ENCODE results near the gene SYDE2. TPM values are rescaled to one million over a fixed set of nuclear protein-coding genes. Genes with fewer than 3 reads are reported as not detected.

The SYDE2 gene
- total RNA-seq, 1 experiment from 2014 or later, result 19.9 TPM

GRCh38 chr1:85203573-85204171 is 2.9 kb upstream of the SYDE2 start:
- POLR2A ChIA-PET, result interaction anchor here (0.6 kb wide), 1 partner anchor 10 kb away, joined by 3 read pairs; no protein-coding TSS in a partner anchor

GRCh38 chr1:85202864-85203255 is 2.0 kb upstream of the SYDE2 start:
- Mint-ChIP-seq H3K9me3 (ENCODE audit: unreplicated experiment) (no peaks in the 10 kb centered on the region), H3K36me3 (ENCODE audit: insufficient read depth, unreplicated experiment) (peaks cover 10% of the 10 kb centered on the region), H3K4me3 (ENCODE audit: unreplicated experiment) (peak overlapping the region; percentile 82), H3K4me1 (ENCODE audit: low read depth, unreplicated experiment) (no peaks in the 10 kb centered on the region), H3K27me3 (ENCODE audit: insufficient read depth, unreplicated experiment) (no peaks in the 10 kb centered on the region), H3K27ac (ENCODE audit: unreplicated experiment) (peak overlapping the region; percentile 91)
- no peak overlapping the region for H3K4me3 ChIP-seq (ENCODE audit: low read depth, low read length)
- peaks cover 15% of the 10 kb centered on the region for H3K4me1 ChIP-seq
- TF ChIP-seq CTCF (IDR thresholded peaks at IDR 0.05; ENCODE audit: insufficient read depth in 1 of 2, low read depth in 1 of 2, low read length in 1 of 2, severe bottlenecking in 1 of 2, unreplicated experiment in 1 of 2), result no peak
- ChIA-PET CTCF (no interaction called here), POLR2A (interaction anchor here (0.6 kb wide), 1 partner anchor 9 kb away, joined by 3 read pairs; no protein-coding TSS in a partner anchor)
- intact Hi-C loops (cut with micrococcal nuclease; ENCODE audit: unreplicated experiment), result loop anchor here (5.0 kb wide), 1 partner anchor 56 kb away; no protein-coding TSS in a partner anchor
- no peak for DNase-seq
- H3K9me3 ChIP-seq, result no peaks in the 10 kb centered on the region
- H3K27me3 ChIP-seq (replicated peaks; ENCODE audit: control insufficient read depth, insufficient read depth, low read length), result no peaks in the 10 kb centered on the region
- BruUV-seq (replicated peaks), result no TSS peak
- H3K36me3 ChIP-seq (ENCODE audit: control insufficient read depth, insufficient read depth, low read length), result no peaks in the 10 kb centered on the region

More at GRCh38 chr1:85203573-85204171, 2.9 kb upstream of the SYDE2 start:
- no peak overlapping the region for H3K4me3 ChIP-seq (ENCODE audit: low read depth, low read length)
- no peak for DNase-seq
- Mint-ChIP-seq H3K27ac (ENCODE audit: unreplicated experiment) (no peak overlapping the region), H3K27me3 (ENCODE audit: insufficient read depth, unreplicated experiment) (no peaks in the 10 kb centered on the region), H3K4me3 (ENCODE audit: unreplicated experiment) (no peak overlapping the region), H3K9me3 (ENCODE audit: unreplicated experiment) (no peaks in the 10 kb centered on the region), H3K36me3 (ENCODE audit: insufficient read depth, unreplicated experiment) (peaks cover 7% of the 10 kb centered on the region), H3K4me1 (ENCODE audit: low read depth, unreplicated experiment) (no peaks in the 10 kb centered on the region)
- CTCF ChIA-PET, result no interaction called here
- TF ChIP-seq CTCF (IDR thresholded peaks at IDR 0.05; ENCODE audit: insufficient read depth in 1 of 2, low read depth in 1 of 2, low read length in 1 of 2, severe bottlenecking in 1 of 2, unreplicated experiment in 1 of 2), result no peak
- H3K9me3 ChIP-seq, result no peaks in the 10 kb centered on the region
- H3K4me1 ChIP-seq, result peaks cover 15% of the 10 kb centered on the region
- H3K36me3 ChIP-seq (ENCODE audit: control insufficient read depth, insufficient read depth, low read length), result no peaks in the 10 kb centered on the region
- intact Hi-C loops (cut with micrococcal nuclease; ENCODE audit: unreplicated experiment), result loop anchor here (5.0 kb wide), 1 partner anchor 56 kb away; no protein-coding TSS in a partner anchor
- BruUV-seq (replicated peaks), result no TSS peak
- no peaks in the 10 kb centered on the region for H3K27me3 ChIP-seq (replicated peaks; ENCODE audit: control insufficient read depth, insufficient read depth, low read length)

GRCh38 chr1:85202092-85202863 is 1.5 kb upstream of the SYDE2 start:
- Histone ChIP-seq H3K4me1 (peaks cover 15% of the 10 kb centered on the region), H3K36me3 (ENCODE audit: control insufficient read depth, insufficient read depth, low read length) (no peaks in the 10 kb centered on the region), H3K27me3 (replicated peaks; ENCODE audit: control insufficient read depth, insufficient read depth, low read length) (no peaks in the 10 kb centered on the region), H3K9me3 (no peaks in the 10 kb centered on the region), H3K4me3 (ENCODE audit: low read depth, low read length) (peak overlapping the region; percentile 74)
- TSS peak; percentile 86 for BruUV-seq (replicated peaks)
- Mint-ChIP-seq H3K36me3 (ENCODE audit: insufficient read depth, unreplicated experiment) (peaks cover 15% of the 10 kb centered on the region), H3K4me1 (ENCODE audit: low read depth, unreplicated experiment) (no peaks in the 10 kb centered on the region), H3K4me3 (ENCODE audit: unreplicated experiment) (peak overlapping the region; percentile 82), H3K9me3 (ENCODE audit: unreplicated experiment) (no peaks in the 10 kb centered on the region), H3K27ac (ENCODE audit: unreplicated experiment) (peak overlapping the region; percentile 91), H3K27me3 (ENCODE audit: insufficient read depth, unreplicated experiment) (no peaks in the 10 kb centered on the region)
- DNase-seq, result no peak
- intact Hi-C loops (cut with micrococcal nuclease; ENCODE audit: unreplicated experiment), result loop anchor here (5.0 kb wide), 1 partner anchor 55 kb away; no protein-coding TSS in a partner anchor
- CTCF ChIA-PET, result no interaction called here
- TF ChIP-seq CTCF (IDR thresholded peaks at IDR 0.05; ENCODE audit: insufficient read depth in 1 of 2, low read depth in 1 of 2, low read length in 1 of 2, severe bottlenecking in 1 of 2, unreplicated experiment in 1 of 2), result no peak
- POLR2A ChIA-PET, result no interaction called here
